ENCODE measurements around the gene MED16.

Gene MED16

GRCh38 chr19:920051-920864 is 27.3 kb upstream of the MED16 start:
- TF ChIP-seq CTCF (conservative IDR thresholded peaks at IDR 0.05): no peak
- peak overlapping the region; percentile 90 for H3K27ac ChIP-seq

- no peak for TF ChIP-seq CTCF (conservative IDR thresholded peaks at IDR 0.05)
- peak overlapping the region; percentile 90 for H3K27ac ChIP-seq
Observed at GRCh38 chr19:919199-920050, 26.4 kb upstream of the MED16 start.

- peak overlapping the region; percentile 90 for H3K27ac ChIP-seq
Observed at GRCh38 chr19:918481-919198, 25.7 kb upstream of the MED16 start.

GRCh38 chr19:918152-918437 is 25.1 kb upstream of the MED16 start:
- H3K27ac ChIP-seq: peak overlapping the region; percentile 90
- no peak for TF ChIP-seq CTCF (conservative IDR thresholded peaks at IDR 0.05)

More at GRCh38 chr19:918481-919198, 25.7 kb upstream of the MED16 start:
- TF ChIP-seq CTCF (conservative IDR thresholded peaks at IDR 0.05): no peak

GRCh38 chr19:917323-918151 is 24.6 kb upstream of the MED16 start, which contains the start of gene KISS1R:
TSS of gene KISS1R (plus strand) at chr19:917333. CDS start at chr19:917503, 170 bp downstream.
- peak; percentile 72 for TF ChIP-seq CTCF (conservative IDR thresholded peaks at IDR 0.05)
- H3K27ac ChIP-seq: peak within 1 kb of the TSS; percentile 90

- H3K27ac ChIP-seq: peak overlapping the region; percentile 90
- TF ChIP-seq CTCF (conservative IDR thresholded peaks at IDR 0.05): no peak
Observed at GRCh38 chr19:916645-917322, 23.8 kb upstream of the MED16 start.

Data from VCaP (cell line).